OCI-LY7 (cell line): ENCODE results near the gene MAPK12.

Source experiments
- EZH2phosphoT487 ChIP-seq: fragments of 200-600 bp; sonication (generic); IDR thresholded peaks from 2 replicates; pipeline ENCODE4 v1.6.1; 2018; ENCODE audit warnings: low read depth, borderline replicate concordance, mild to moderate bottlenecking, mixed run types, antibody characterized with exemption, low read length, moderate library complexity, mixed read lengths
- TF ChIP-seq, protein P1 (sequence below): fragments of 200-600 bp; sonication (generic); conservative IDR thresholded peaks from 2 replicates; pipeline ENCODE4 v1.5.1; 2014; ENCODE audit warnings: mild to moderate bottlenecking, antibody characterized with exemption, low read length, moderate library complexity, mixed read lengths

DNA sequence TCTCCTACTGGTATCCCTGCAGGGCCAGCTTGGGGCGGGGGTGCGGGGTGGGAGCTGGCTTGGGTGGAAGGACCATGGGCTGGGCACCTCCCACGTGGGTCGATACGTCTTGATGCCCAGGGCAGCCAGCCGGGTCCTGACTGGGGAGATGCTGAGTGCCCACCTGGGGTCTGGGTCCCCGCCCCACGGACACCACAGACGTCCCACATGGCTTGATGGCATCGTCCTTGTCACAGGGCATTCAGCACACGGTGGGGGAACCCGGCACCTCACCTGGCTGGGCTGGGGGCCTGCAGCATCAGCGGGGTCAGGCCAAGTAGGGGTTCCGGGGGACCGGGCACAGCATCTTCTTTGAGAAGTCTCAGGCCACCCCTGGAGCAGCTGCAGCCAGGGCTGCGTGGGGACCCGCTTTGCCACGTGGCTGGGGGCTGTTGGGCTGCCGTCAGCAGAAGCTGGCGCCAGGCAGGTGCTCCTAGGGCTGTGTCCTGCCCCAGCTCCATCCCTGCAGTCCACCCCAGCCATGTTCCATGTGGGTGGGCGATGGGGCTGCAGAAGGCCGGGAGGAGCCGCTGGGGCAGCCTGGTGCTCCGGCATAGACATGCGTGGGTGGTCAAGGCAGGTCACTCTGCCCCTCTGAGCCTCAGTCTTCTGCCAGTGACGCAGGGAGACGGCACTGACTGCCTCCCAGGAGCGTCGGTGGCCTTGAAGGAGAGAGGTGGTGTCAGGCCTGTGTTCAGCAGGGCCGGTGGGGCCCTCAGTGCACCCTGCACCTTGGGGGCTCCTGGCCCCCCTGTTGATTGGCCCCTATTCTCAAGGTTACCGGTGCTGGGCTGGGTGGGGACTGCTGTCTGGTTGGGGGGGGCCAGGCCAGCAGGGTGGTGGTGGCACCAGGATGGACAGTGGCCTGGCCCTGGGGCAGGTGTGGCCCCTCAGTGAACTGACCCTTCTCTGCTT, 52.3 kb downstream of the MAPK12 start:
- TF ChIP-seq, protein P1, sequence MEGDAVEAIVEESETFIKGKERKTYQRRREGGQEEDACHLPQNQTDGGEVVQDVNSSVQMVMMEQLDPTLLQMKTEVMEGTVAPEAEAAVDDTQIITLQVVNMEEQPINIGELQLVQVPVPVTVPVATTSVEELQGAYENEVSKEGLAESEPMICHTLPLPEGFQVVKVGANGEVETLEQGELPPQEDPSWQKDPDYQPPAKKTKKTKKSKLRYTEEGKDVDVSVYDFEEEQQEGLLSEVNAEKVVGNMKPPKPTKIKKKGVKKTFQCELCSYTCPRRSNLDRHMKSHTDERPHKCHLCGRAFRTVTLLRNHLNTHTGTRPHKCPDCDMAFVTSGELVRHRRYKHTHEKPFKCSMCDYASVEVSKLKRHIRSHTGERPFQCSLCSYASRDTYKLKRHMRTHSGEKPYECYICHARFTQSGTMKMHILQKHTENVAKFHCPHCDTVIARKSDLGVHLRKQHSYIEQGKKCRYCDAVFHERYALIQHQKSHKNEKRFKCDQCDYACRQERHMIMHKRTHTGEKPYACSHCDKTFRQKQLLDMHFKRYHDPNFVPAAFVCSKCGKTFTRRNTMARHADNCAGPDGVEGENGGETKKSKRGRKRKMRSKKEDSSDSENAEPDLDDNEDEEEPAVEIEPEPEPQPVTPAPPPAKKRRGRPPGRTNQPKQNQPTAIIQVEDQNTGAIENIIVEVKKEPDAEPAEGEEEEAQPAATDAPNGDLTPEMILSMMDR = no peak
- TF ChIP-seq EZH2phosphoT487 = no peak
